Astrocyte (in vitro differentiated cells and primary cell): ENCODE results near the gene MDK.

Experiments used
- CTCF ChIP-seq: IDR thresholded peaks from 2 replicates; pipeline ENCODE4 v1.5.1; 2011; ENCODE audit warnings: low read depth, mild to moderate bottlenecking, inconsistent platforms, low read length, moderate library complexity; ENCODE audit not compliant: insufficient read depth
- EZH2 ChIP-seq: IDR thresholded peaks from 2 replicates; pipeline ENCODE4 v1.6.1; 2012; ENCODE audit warnings: mild to moderate bottlenecking, low read length, inconsistent platforms; ENCODE audit not compliant: insufficient read depth

GRCh38 chr11:46390331-46391171 lies 9.1 kb downstream of the MDK start:
- TF ChIP-seq CTCF (no peak), EZH2 (peak; percentile 85)
